HCT116 (cell line): ENCODE data around the gene ABTB1. TPM values are rescaled to one million over a fixed set of nuclear protein-coding genes. Genes with fewer than 3 reads are reported as not detected.

Experiments used
- ATAC-seq: fragments of 200-7000 bp; cut with Tn5 transposase; 2 replicates; pipeline ENCODE4 v1.9.1; 2020; ENCODE audit warnings: mild to moderate bottlenecking, moderate library complexity
- BruUV-seq: library from RNA; stranded (reverse); fragments of 400-500 nt; replicated peaks from 2 replicates; lab custom pipeline; 2021; lab: Mats Ljungman, UMichigan
- CTCF ChIA-PET: fragments of 300-600 bp; sonication (Branson Sonifier 250); formaldehyde crosslinking; loops from one replicate; lab custom pipeline; 2021; ENCODE audit warnings: antibody characterized with exemption; lab: Charles Lee
- POLR2A ChIA-PET: fragments of 300-600, 350-600 bp; sonication (Branson Sonifier 250); formaldehyde crosslinking; loops from one replicate; lab custom pipeline; 2021; ENCODE audit warnings: antibody characterized with exemption; lab: Charles Lee
- RAD21 ChIA-PET, 2 experiments: fragments of 300-600 bp; sonication (Branson Sonifier 250); formaldehyde crosslinking; loops; one replicate each; lab custom pipeline; 2023; ENCODE audit warnings: low total read pairs in 2 of 2; ENCODE audit not compliant: uncharacterized antibody in 2 of 2, unreplicated experiment in 2 of 2, low non-redundant PET in 1 of 2; lab: Charles Lee
- DNase-seq: peaks from one replicate; pipeline ENCODE4 v3.0.0-alpha.2; 2010; ENCODE audit warnings: low read depth, low spot score
- H2AFZ ChIP-seq: fragments of 200-600 bp; shearing (Covaris generic), sonication (generic); 2 replicates; pipeline ENCODE4 v1.6.1; 2017; ENCODE audit warnings: low read depth, mixed run types, mixed read lengths, antibody characterized with exemption, low read length; ENCODE audit not compliant: poor library complexity, severe bottlenecking
- H3K27ac ChIP-seq: 2 replicates; pipeline ENCODE4 v1.5.1; 2012; ENCODE audit warnings: low read depth, low read length
- H3K27me3 ChIP-seq: fragments of 200-600 bp; sonication (generic); 2 replicates; pipeline ENCODE4 v1.6.1; 2016; ENCODE audit warnings: mixed run types, low read length, mixed read lengths; ENCODE audit not compliant: insufficient read depth
- H3K36me3 ChIP-seq, 2 experiments: fragments of 200-500 bp in 1 of 2; fragments of 200-600 bp in 1 of 2; sonication (Bioruptor generic) in 1 of 2; sonication (generic) in 1 of 2; 2 replicates each; pipeline versions ENCODE4 v1.5.1 to v1.6.1; 2014 to 2016; ENCODE audit warnings: low read length in 2 of 2, inconsistent platforms in 1 of 2, mixed read lengths in 1 of 2, mixed run types in 1 of 2; ENCODE audit not compliant: insufficient read depth in 2 of 2, control insufficient read depth in 1 of 2
- H3K4me1 ChIP-seq, 2 experiments: fragments of 200-600 bp in 1 of 2; sonication (generic) in 1 of 2; 2 replicates each; pipeline versions ENCODE4 v1.5.1 to v1.6.1; 2012 to 2017; ENCODE audit warnings: low read length in 2 of 2, inconsistent platforms in 1 of 2, mild to moderate bottlenecking in 1 of 2, mixed read lengths in 1 of 2, mixed run types in 1 of 2, moderate library complexity in 1 of 2; ENCODE audit not compliant: insufficient read depth in 2 of 2, control insufficient read depth in 1 of 2
- H3K4me2 ChIP-seq: fragments of 200-600 bp; sonication (generic); 2 replicates; pipeline ENCODE4 v1.6.1; 2017; ENCODE audit warnings: mixed run types, low read length, mixed read lengths
- H3K4me3 ChIP-seq, 2 experiments: fragments of 200-600 bp in 1 of 2; sonication (generic) in 1 of 2; replicated peaks in 1 of 2; 2 replicates each; pipeline ENCODE4 v1.5.1; 2011 to 2016; ENCODE audit warnings: low read length in 2 of 2, control low read depth in 1 of 2, low read depth in 1 of 2, mild to moderate bottlenecking in 1 of 2, mixed read lengths in 1 of 2, mixed run types in 1 of 2
- H3K79me2 ChIP-seq: fragments of 200-600 bp; sonication (generic); 2 replicates; pipeline ENCODE4 v1.6.1; 2017; ENCODE audit warnings: mild to moderate bottlenecking, mixed run types, low read length, moderate library complexity, mixed read lengths; ENCODE audit not compliant: insufficient read depth
- H3K9ac ChIP-seq: fragments of 200-600 bp; sonication (generic); 2 replicates; pipeline ENCODE4 v1.6.1; 2016; ENCODE audit warnings: low read length, mixed read lengths
- H3K9me2 ChIP-seq: fragments of 200-600 bp; sonication (generic), shearing (Covaris generic); 2 replicates; pipeline ENCODE4 v1.6.1; 2017; ENCODE audit warnings: mixed run types, mild to moderate bottlenecking, moderate library complexity; ENCODE audit not compliant: insufficient read depth
- H3K9me3 ChIP-seq, 2 experiments: fragments of 200-500 bp in 1 of 2; fragments of 200-600 bp in 1 of 2; sonication (Bioruptor generic) in 1 of 2; sonication (generic) in 1 of 2; 2 replicates each; pipeline ENCODE4 v1.6.1; 2014 to 2017; ENCODE audit warnings: low read length in 2 of 2, mixed read lengths in 2 of 2, inconsistent platforms in 1 of 2, low read depth in 1 of 2, mild to moderate bottlenecking in 1 of 2, mixed run types in 1 of 2, moderate library complexity in 1 of 2; ENCODE audit not compliant: control insufficient read depth in 1 of 2, insufficient read depth in 1 of 2
- H4K20me1 ChIP-seq: fragments of 200-600 bp; sonication (generic), shearing (Covaris generic); 2 replicates; pipeline ENCODE4 v1.6.1; 2017; ENCODE audit warnings: mixed run types, mild to moderate bottlenecking, moderate library complexity; ENCODE audit not compliant: insufficient read depth
- ELF1 ChIP-seq: IDR thresholded peaks from 2 replicates; pipeline ENCODE4 v1.6.1; 2012; ENCODE audit warnings: low read depth, borderline replicate concordance
- POLR2AphosphoS5 ChIP-seq: IDR thresholded peaks from 2 replicates; pipeline ENCODE4 v1.6.1; 2011; ENCODE audit warnings: mild to moderate bottlenecking, low read depth, low read length, moderate library complexity
- RAD21 ChIP-seq: IDR thresholded peaks from 2 replicates; pipeline ENCODE4 v1.6.1; 2012; ENCODE audit warnings: low read depth, mild to moderate bottlenecking
- SIN3A ChIP-seq: IDR thresholded peaks from 2 replicates; pipeline ENCODE4 v1.6.1; 2012; ENCODE audit warnings: low read depth
- SP1 ChIP-seq: IDR thresholded peaks from 2 replicates; pipeline ENCODE4 v1.6.1; 2012; ENCODE audit warnings: low read depth
- SRF ChIP-seq: IDR thresholded peaks from 2 replicates; pipeline ENCODE4 v1.6.1; 2012; ENCODE audit warnings: low read depth
- TCF7L2 ChIP-seq: IDR thresholded peaks from 2 replicates; pipeline ENCODE4 v1.7.0; 2011; ENCODE audit warnings: borderline replicate concordance, inconsistent platforms; ENCODE audit not compliant: insufficient read depth, insufficient read length; ENCODE audit errors: extremely low read depth
- ZBTB33 ChIP-seq: IDR thresholded peaks from 2 replicates; pipeline ENCODE4 v1.6.1; 2011; ENCODE audit warnings: mild to moderate bottlenecking, low read length, moderate library complexity; ENCODE audit not compliant: insufficient replicate concordance; ENCODE audit errors: extremely low read depth
- intact Hi-C: fragments of 100-400 bp; cut with micrococcal nuclease; formaldehyde crosslinking; loops from 2 replicates; pipeline ENCODE4 v1.10.0; 2022
- total RNA-seq: library from RNA; stranded (reverse); gene quantifications from one replicate; pipeline ENCODE4 v1.2.1, GENCODE V29; 2021; ENCODE audit not compliant: unreplicated experiment

ABTB1 gene
- total RNA-seq, 1 experiment from 2014 or later: 19.4 TPM

- H3K27ac ChIP-seq: no peak overlapping the region
- no peak overlapping the region for H2AFZ ChIP-seq
- ATAC-seq: no peak
- RAD21 ChIA-PET: no interaction called here
- POLR2A ChIA-PET: no interaction called here
- H3K9ac ChIP-seq: 0 out of 2 replicates have a peak overlapping the region, but pooled peaks have one; percentile 49
- TF ChIP-seq TCF7L2: no peak
- TF ChIP-seq SP1: no peak
- TF ChIP-seq ZBTB33: no peak
- TF ChIP-seq POLR2AphosphoS5: no peak
- TF ChIP-seq SRF: no peak
- no peak for TF ChIP-seq RAD21
- no peak for TF ChIP-seq ELF1
- no peak for TF ChIP-seq SIN3A
- no peaks in the 10 kb centered on the region for H3K36me3 ChIP-seq
- CTCF ChIA-PET: interaction anchor here (1.5 kb wide), 1 partner anchor 144 kb away, joined by 3 read pairs; no protein-coding TSS in a partner anchor
- H3K79me2 ChIP-seq: no peaks in the 10 kb centered on the region
- H3K4me1 ChIP-seq: peaks cover 13 to 36% of the 10 kb centered on the region in 2 experiments
- no peaks in the 10 kb centered on the region for H3K27me3 ChIP-seq
- no TSS peak for BruUV-seq
- intact Hi-C loops: no loop called here
- H3K9me2 ChIP-seq: no peaks in the 10 kb centered on the region
- no peaks in the 10 kb centered on the region for H3K9me3 ChIP-seq
- H3K4me3 ChIP-seq: no peak overlapping the region
- H4K20me1 ChIP-seq: no peaks in the 10 kb centered on the region
- no peak overlapping the region for H3K4me2 ChIP-seq
- DNase-seq: no peak
These were observed 15.9 kb downstream of the ABTB1 start for GRCh38 chr3:127688416-127689265.
